IPS-18c (cell line): ENCODE data around the gene ASCC3.
"Not testable (repeated sequence)": the region's sequence is repeated elsewhere in the genome, so short reads cannot be mapped to it uniquely, and the experiment has no call there.

Source experiments
- H3K4me3 ChIP-seq: 2 replicates; pipeline ENCODE4 v1.7.0; 2013; ENCODE audit warnings: low read depth, mild to moderate bottlenecking, low read length, moderate library complexity; ENCODE audit not compliant: insufficient read depth
- H3K9me3 ChIP-seq: one replicate; pipeline ENCODE4 v1.6.1; 2013; ENCODE audit warnings: mild to moderate bottlenecking, low read length, moderate library complexity; ENCODE audit not compliant: control insufficient read depth, insufficient read depth

The ASCC3 gene

DNA sequence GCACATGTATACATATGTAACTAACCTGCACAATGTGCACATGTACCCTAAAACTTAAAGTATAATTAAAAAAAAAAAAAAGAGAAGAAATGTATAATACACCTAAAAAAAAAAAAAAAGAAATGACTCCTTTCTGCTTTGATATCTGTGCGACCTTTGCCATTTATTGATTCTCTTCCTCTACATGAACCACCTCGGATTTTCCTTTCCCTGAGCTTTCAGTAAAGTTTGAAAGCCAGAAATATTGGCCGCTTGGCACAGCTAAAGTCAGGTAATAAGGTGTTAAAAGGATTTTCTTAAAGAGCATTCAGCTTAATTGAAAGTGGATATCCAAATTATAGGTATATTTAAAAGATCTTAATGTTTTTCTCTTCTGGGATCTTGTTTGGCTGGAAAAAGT lies 12.6 kb upstream of the ASCC3 start:
- Histone ChIP-seq H3K9me3 (peaks cover 3% of the 10 kb centered on the region), H3K4me3 (no peak overlapping the region)

DNA sequence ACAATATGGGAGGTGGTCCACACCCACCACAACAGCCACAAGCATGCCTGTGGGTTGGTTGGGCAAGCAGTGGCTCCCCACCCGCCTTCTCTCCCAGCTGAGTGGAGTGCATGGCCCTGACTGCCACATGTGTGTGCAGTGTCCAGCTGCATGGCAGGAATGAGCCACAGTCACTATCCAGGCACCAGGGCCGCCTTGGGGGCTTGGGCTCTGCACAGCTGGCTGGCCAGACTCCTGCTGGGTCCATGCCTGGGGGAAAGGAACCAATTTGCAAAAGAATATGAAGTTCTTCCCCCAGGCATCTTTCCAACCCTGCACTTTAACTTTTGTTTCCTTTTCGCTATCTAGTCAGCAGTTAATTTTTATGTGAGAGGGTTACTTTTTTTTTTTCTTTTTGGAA lies 11.6 kb upstream of the ASCC3 start:
- Histone ChIP-seq H3K9me3 (no peaks in the 10 kb centered on the region), H3K4me3 (no peak overlapping the region)

DNA sequence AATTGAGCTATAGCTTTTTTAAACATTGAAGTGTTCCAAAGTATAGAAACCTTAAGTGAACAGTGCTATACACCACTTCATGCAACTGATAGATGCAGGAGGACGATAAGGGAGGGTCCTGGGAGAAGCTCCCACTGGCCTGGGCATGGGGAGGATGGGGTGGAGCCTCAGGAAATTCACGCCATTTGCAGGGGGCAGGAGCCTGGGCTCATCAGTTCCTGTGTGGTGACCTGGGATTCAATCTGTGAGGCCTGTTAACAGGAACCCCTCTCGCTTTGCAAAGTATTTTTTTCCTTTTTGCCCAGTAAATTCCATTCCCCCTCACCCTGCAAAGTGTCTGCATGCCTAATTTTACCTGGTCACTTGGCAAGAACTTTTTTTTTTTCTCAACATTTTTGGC lies 11.0 kb upstream of the ASCC3 start:
- no peak overlapping the region for H3K4me3 ChIP-seq
- H3K9me3 ChIP-seq, result no peaks in the 10 kb centered on the region

DNA sequence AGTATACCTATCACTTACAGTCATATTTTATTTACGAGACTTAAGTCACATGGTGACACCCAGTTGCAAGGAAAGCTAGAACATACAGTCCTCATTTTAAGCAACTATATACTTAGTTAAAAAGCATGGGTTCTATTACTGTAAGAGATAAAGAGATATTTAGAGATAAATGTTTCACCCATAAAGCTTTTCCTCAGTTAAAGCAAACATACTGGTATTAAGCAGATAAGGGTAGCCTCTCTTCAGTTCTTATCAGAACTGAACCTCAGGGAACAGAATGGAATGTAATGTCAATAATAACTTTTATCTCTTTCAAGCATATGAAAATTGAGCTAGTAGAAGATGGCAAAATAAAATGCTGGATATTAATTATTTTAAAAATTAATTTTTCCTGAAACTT lies 9.9 kb upstream of the ASCC3 start:
- H3K4me3 ChIP-seq, result no peak overlapping the region
- no peaks in the 10 kb centered on the region for H3K9me3 ChIP-seq

DNA sequence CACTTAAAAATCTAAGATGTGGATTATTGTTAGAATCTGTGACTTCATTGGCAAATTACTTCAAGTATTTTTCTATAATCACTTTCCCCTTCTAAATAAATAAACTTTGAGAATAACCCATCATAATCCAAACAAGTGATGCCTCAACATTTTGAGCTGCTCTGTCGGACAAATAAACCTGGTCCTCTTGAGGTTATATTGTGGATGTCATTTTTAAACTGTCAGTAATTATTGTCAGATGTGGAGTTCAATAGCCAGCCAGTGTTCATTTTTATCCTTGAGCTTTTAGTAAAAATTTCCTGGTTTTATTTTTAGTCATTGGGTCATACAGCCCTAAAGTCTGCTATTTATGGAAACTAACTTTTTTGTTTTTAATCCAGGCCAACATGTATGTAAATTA lies 9.5 kb upstream of the ASCC3 start:
- not testable (repeated sequence) for H3K4me3 ChIP-seq, H3K9me3 ChIP-seq

DNA sequence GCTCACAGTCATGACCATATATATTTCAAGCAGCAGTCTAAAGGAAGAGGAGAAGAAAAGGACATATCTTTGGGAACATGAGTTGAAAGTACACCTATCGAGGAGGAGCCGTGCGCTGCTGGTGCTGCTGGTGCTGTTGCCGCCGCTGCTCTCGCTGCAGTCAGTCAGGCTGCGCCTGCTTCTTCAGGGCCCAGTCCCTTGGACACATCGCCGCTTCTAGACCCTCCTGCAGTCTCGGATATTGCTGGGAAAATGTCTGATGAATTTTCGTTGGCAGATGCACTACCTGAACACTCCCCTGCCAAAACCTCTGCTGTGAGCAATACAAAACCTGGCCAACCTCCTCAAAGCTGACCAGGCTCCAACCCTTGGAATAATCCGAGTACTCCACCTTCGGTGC lies 8.2 kb upstream of the ASCC3 start:
- no peaks in the 10 kb centered on the region for H3K9me3 ChIP-seq
- H3K4me3 ChIP-seq, result no peak overlapping the region

DNA sequence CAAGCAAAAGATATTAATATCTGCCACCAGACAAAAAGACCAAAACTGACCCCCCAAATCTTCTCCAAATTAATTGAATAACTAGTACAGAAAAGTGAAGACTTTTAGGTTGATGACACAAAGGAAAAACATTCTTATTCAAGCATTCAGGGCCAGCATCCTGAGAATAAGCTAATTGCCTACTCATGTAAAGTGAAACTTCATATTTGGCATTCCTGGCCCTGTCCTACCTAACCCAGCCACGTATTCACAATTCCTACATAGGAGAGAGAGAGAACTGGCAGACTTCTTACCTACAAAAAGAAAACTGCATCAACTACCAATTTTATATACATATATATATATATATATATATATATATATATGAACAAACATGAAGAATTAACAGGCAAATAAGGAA lies 4.9 kb upstream of the ASCC3 start:
- Histone ChIP-seq H3K9me3 (no peaks in the 10 kb centered on the region), H3K4me3 (no peak overlapping the region)

DNA sequence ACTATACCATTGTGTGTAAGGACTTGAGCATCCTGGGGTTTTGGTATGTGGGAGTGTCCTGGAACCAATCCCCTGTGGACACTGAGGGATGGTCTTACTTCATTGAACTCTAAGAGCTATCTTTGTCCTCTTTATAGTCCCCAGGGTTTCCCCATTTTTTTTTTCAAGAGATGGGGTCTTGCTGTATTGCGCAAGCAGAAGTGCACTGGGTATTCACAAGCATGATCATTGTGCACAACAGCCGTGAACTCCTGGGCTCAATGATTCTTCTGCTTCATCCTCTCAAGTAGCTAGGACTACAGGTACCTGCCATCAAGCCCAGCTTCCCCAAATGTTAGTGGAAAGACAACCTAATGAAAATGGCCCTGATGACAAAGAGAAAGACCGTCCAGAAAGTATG lies 2.2 kb upstream of the ASCC3 start:
- Histone ChIP-seq H3K4me3 (no peak overlapping the region), H3K9me3 (no peaks in the 10 kb centered on the region)

DNA sequence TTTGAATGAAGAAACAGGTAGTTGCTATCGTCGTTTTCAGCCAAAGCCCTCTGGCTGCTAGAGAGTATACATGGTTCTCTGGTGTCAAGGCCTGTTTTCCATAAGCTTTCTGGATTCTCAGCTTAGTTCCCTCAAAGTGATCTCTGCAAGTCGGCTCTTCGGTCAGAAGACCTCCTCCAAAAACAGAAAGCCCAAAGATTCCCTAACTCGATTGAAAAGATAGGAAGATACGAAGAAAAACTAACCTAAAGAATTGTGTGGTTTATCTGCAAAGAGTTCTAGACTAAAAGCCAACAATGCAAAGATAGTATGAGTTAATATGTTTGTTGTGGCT lies 545 bp upstream of the ASCC3 start:
- Histone ChIP-seq H3K4me3 (peak overlapping the region; percentile 93), H3K9me3 (no peaks in the 10 kb centered on the region)

DNA sequence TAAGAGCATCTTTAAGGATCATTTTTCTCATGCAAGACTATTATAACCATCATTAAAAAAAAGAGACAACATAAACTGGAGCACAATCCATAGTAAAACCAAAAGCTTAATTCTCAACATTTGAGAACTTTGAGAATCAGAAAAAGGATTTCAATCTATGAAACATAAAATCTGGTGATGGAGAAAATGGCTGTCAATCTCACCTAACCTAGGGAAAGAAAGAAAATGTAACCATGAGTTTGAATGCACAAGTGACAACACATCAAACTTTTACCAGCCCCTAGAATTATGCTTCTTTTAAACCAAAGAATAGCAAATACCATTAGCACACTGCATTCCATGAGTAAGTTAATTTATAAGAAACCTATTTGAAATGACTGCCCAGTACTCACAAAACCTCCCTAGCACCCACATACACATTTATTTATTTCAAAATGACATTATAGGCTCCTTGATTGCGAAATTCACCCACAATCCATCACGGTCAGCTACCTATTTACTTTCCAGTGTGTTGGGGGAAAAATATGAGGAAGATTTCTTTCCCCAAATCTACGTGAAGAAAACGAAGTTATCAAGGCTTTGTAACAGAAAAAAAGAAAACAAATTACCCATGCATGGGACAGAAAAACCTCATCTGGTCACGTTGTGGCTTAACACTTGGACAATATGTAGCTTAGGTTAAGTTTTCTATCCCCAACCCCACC lies 828 bp downstream of the ASCC3 start:
- H3K9me3 ChIP-seq, result no peaks in the 10 kb centered on the region
- peak overlapping the region; percentile 93 for H3K4me3 ChIP-seq

DNA sequence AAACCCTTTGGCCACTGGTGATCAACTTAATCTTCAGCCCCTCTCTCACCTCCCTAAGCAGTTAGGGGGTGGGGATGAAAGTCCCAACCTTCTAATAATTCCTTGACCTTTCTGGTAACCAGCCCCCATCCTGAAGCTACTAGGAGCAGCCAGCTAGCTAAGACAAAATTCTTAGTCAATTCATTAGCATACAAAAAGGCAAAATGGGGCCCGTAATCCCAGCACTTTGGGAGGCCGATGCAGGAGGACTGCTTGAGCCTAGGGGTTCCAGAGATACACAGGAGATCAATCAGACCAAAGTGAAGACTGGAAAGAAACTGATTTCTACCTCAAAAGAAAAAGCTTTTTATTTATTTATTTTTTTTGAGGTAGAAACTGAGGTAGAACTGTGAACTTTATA lies 1.8 kb downstream of the ASCC3 start:
- Histone ChIP-seq H3K4me3 (no peak overlapping the region), H3K9me3 (no peaks in the 10 kb centered on the region)

DNA sequence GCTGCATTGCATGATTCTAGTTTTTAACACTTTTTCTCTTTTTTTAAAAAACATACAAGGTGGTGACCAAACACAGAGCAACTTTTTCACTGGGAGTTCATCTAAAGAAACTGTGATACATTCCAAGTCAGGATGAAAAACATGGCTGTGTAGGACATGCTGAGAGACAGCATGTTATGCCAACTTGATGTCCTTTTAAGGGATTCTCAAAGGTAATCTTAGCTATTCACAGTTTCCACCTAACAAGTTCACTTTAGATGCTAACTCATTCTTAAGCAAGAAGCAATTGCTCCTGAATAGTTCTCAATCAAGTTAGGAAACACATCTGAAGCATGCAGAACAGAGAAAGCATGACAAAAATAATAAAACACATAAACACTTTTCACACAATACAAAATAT lies 3.3 kb downstream of the ASCC3 start:
- Histone ChIP-seq H3K4me3 (no peak overlapping the region), H3K9me3 (no peaks in the 10 kb centered on the region)

DNA sequence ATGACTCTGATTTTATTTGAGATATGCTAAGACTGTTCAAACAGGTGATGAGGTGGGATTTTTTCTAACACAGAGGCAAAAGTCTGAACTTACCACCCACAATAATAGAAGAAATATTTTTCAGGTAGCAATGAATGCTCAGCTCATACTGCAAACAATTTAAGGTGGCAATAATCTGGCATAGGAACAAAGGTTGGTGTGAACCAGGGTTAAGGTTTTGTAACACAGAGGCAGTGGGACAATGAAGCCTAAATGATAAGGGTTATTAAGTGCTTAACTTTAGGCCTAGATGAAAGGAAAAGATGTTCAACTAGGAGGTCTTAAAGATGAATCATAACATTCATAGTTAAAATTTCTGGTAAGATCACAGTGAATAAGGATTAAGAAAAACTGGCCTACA lies 4.9 kb downstream of the ASCC3 start:
- H3K9me3 ChIP-seq, result no peaks in the 10 kb centered on the region
- H3K4me3 ChIP-seq, result no peak overlapping the region

DNA sequence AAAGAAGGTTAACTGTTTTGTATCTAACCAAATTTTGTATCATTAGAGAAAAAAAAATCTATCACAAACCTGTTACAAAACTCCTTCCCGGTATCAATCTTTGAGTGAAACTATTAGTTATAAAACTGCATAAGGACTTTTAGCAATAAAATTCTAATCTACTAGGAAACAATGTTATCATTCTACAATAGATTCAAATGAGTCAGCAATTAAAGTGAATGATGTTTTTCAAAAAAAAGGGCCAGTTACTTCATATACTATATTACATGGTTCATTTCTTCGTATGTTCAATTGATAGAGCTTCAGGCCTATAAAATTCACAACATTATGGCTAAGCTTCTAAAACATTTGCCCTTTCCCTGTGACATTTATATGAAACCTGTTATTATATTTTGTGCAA lies 15.6 kb downstream of the ASCC3 start:
- Histone ChIP-seq H3K9me3 (no peaks in the 10 kb centered on the region), H3K4me3 (no peak overlapping the region)

DNA sequence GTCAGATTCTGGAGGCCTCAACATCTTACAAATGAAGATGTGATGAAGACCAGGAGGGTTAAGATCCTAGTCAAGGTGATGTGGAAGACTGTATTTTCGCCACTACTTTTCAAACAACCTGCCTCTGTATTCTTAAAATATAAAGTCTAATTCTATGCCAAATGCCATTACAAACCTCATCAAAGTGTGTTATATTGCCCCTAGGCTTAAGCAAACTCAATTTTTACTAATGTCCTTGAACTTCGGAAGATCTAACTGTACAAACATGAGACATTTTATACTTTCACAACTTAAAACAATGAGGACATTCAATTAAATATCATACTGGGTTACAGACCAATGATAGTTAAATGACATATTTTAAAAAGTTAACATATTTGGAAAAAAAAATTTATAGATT lies 19.1 kb downstream of the ASCC3 start:
- H3K4me3 ChIP-seq, result no peak overlapping the region
- H3K9me3 ChIP-seq, result no peaks in the 10 kb centered on the region

DNA sequence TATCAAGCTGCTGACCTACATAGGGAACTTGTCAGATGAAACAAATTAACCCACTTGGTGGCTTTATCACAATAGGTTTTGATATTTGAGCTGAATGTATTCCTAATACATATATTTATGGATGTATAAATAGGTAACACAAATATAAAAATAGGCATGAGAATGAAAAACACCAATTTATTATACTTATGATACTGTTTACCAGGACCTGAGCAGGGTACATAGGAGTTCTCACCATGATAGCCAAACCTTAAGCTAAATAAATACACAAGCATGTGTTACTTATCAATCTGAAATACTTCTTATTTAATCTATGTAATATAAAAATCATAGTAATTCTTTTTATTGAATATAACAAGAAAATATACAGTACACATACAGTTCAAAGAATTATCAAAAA lies 25.0 kb downstream of the ASCC3 start:
- no peaks in the 10 kb centered on the region for H3K9me3 ChIP-seq

DNA sequence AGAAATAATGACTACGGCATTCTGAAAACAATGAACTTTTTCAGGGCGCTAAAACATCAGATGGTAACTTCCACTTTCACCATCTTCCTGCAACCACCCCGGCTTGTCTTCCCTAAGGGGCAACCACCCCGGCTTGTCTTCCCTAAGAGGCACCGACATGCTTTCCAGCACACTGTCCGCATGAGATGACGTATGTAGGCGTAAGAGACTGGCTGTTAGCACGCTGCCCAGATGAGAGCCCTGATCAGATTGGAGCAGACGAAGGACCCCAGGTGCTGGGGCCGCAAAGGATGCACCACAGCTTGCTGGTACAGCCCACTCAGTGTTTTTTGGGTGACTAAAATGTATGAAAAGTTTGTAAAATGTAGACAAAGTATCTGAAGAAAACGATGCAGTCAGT lies 29.3 kb downstream of the ASCC3 start:
- no peaks in the 10 kb centered on the region for H3K9me3 ChIP-seq
- H3K4me3 ChIP-seq, result no peak overlapping the region

More for the DNA sequence above, 25.0 kb downstream of the ASCC3 start:
- H3K4me3 ChIP-seq, result no peak overlapping the region

DNA sequence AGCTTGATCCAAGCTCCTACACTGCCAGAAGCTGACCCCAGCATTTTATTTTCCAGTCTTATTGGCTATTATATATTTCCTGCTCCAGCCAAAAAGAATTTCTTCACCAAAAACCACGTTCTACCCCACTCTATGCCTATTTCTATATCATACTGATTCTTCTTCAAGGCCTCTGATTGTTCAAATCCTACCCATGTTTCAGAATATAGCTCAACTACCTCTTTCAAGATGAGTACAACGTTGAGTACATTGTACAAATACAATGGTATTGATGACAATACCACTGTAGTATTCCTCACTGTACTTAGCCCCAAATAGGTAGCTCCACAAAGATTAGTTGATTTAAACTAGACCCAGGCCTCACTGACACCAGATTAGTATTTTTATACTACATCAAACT lies 31.0 kb downstream of the ASCC3 start:
- no peaks in the 10 kb centered on the region for H3K9me3 ChIP-seq
- no peak overlapping the region for H3K4me3 ChIP-seq

DNA sequence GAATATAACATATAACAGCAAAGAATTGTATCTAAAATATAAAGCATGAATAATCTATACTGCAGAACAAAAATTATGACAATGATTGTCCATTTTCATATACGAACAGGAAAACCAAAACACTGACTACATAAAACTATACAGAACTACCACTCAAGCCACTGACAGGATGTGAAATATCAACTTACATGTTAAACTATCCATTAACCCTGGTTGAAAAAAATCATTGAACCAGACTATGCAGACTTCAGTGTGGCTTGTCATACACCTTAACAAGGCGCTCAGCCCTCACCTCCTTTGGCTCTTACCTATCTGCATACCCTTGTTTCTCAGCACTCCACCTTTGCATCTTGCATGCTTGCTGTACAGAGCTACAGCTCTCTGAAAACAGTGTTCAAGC lies 34.9 kb downstream of the ASCC3 start:
- no peaks in the 10 kb centered on the region for H3K9me3 ChIP-seq
- no peak overlapping the region for H3K4me3 ChIP-seq
